Hematopoietic multipotent progenitor cell treated with erythropoietin and hydrocortisone succinate and interleukin-3 and kit ligand, for 8 days (in vitro differentiated cells): ENCODE measurements around the gene NFE2L1.
A peak's percentile ranks its signal among the peaks of the same experiment; 100 is the strongest.
"Not testable (repeated sequence)": the region's sequence is repeated elsewhere in the genome, so short reads cannot be mapped to it uniquely, and the experiment has no call there.

Experiments used
- DNase-seq: peaks from one replicate; pipeline ENCODE4 v3.0.0-alpha.2; 2015

The NFE2L1 gene

DNA sequence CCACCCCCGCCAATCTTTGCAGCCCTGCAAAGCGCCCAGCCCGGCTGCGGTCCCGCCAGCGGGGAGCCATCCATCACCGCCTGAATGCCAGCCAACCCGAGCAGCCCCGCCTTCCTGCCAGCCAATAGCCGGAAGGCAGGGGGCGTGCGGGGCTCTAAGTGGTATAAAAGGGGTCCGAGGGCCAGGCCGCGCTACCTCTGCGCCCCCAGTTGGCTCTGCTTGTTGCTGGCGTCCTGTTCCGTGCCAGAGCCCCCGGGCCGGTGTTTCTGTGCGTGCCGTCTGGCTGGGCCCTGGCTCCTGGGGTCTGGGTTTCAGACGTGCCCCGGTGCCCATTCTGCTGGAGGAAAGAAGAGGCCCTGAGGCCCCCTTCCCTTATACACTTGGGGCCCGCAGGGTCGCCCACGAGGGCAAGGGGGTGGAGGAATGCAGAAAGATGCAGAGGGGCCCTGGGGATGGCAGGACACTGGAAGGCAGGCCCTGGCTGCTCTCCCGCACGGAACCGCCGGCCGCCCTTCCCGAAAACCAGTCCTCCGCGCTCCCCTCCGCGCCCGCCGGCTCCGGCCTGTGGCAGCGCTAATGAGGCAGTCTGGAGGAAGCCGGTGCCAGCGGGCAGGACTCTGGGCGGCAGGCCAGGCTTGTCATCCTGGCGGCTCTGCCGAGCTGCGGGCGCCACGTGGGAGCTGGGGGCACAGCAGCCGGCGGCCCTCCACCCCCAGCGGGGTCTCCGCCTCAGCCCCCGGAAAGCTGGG is 24.6 kb upstream of the NFE2L1 start:
- peak; percentile 88 for DNase-seq

DNA sequence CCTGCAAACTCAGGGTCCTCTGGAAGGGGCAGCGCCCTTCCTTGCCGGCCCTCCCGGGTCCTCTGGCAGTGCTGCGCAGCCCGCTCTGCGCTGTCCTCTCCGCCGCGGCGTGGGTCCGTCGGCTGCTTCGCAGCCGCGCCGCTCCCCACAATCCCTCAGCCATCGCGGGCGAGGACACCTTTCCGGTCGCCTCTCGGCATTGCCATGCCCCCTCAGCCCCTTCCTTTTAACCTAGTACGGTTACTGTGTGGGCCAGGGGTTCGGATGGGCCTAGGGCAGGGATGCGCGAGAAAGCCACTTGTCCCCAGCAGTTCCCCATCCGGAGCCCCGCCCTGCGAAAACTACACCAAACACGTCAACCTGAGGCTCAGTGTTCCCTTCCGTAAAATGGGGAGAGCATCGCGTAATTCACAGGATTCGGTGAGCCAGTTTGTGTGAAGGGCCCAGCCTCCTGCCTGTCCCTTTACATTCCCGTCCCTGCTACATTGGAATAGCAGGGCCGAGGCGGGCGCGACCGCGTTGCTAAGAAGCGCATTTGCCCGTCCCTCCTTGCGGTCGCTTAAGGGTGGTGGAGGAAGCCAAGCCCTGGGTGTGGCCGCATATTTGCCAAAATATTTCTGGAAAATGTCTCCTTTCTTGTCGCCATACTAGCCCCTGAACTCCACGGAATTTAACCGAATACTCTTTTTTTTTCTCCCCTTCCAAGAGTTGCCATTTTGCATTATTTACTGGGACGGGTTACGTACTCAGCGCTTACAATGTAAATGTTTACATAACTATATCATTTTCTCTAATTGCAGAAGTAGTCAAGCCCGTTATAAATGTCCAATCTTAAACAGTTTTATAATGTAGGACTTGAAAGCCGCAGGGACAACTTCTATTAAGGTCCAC is 23.8 kb upstream of the NFE2L1 start:
- peak; percentile 90 for DNase-seq

DNA sequence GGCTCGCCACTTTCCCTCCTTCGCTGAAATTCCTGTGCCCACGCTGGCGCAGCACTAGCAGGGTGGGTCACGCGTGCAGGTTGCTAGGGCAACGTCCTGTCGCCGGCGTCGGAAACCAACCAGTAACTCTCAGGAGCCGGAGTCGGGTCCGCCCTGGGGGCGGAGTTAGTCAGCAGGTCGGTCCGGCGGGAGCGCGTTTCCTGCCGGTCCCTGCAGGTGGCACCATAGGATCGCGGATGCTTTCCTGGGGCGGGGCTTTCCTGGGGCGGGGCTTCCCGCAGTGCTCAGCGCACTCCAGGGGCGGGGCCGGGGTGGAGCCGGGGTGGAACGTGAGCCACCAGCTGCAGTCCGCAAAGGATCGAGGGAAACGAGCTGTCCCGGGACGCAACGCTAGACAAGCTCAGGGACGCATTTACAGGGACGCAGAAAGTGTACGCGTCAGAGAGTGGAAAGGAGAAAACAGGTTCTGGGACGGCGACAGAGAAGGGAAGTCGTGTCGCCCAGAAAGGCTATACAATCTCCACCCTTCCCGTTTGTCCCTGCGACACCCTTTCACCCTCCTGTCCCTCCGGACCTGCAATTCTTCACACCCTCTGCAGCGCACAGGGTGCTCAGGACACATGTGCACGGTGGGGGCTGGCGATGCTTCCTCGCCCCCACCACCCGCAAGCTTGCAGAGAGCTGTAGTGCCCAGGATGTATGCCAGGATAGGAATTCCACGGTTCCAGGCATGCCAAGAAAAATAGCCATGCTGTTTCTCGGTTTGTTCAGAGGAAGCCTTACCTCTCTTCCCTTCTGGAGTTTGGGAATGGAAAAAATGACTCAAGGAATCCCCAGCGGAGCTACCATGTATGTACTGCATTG is 22.9 kb upstream of the NFE2L1 start:
- peak; percentile 96 for DNase-seq

DNA sequence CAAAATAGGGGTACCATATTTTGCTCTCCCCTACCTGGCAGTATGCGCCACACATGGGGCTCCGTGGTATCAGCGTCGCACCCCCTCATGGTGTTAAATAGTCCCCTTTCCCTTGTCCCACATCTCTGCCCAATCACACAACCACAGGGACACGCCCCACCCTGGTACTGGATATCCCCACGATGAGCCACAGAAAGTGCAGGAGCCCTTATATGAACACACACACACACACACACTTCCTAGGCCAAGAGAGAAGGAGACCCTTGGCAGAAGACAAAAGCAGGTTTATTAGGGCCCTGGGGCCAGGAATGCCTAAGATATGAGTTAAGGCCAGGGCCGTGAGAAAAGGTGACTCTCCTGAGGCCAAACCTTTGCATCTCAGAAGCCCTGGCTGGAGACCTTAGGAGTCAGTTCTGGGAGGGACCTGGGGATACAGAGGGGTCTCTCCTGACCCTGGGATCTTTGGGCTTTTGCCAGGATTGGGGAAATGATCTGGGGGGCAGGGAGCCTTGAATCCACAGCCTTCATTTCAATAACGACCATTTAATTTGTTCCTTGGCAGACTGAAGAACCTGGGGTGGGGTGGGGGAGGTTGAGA is 22.2 kb upstream of the NFE2L1 start:
- DNase-seq, result peak; percentile 30

DNA sequence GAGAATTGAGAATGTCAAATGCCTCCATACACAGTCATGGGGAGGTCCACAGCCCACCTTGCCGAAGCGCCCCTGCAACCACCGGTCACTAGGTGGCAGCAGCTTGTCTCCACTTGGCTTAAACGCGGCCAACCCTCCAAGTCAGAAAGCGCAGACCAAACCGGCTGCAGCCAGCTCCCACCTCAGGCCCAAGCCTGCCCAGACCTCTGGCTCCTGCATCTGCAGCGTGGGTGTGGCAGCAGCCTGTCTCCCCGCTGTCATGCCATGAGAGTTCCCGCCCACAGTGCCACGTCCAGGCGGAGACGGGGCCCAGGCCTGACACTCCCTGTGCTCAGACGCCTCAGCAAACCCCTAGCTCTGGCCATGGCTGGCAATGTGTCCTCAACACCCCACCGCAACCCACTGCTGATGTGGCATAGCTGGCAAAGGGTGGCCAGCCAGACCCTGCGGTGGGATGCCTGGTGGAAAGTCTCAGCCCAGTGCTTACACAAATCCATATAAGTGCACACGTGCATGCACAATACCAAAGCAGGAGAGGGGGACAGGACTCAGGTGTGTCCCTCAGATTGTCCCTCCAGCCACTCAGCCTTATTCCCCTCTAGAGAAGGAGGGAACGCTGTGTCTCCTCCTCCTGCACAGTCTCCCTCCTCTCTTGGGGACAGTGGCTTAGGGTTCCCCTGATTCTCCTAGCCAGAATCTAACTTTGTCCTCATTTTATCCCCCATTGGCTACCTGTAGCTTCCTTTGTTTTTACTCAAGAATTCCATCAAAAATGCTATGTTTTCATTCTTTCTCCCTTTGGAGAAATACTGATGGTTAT is 21.4 kb upstream of the NFE2L1 start:
- DNase-seq, result peak; percentile 94

DNA sequence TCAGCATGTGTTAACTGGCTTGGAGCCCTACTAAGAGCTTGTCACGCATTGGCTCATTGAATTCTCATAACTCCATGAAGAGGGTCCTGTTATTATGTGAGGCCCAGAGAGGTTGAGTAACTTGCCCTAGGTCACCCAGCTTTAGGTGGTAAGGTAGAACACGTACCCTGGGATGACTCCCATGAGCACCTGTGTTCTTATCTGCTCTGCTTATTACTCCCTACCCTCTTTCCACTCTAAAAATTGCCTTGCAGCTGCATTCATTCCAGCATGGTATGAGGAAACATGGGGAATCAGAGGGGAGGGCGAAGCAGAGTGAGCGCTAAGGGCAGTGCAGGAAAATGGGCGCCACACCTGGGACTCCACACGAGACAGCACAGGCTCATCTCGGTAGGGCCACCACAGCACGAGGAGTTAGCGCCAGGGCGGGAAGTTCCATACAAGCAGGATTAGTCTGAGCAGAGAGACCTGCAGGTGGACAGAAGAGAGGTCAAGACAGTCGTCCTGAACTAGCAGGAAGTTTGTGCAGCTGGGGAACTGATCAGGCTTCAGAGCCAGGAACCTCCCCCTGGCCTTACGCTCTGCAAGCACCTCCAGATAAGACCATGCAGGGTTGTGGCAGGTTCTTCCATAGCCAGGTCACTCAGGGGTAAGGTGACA is 20.7 kb upstream of the NFE2L1 start:
- DNase-seq, result no peak

DNA sequence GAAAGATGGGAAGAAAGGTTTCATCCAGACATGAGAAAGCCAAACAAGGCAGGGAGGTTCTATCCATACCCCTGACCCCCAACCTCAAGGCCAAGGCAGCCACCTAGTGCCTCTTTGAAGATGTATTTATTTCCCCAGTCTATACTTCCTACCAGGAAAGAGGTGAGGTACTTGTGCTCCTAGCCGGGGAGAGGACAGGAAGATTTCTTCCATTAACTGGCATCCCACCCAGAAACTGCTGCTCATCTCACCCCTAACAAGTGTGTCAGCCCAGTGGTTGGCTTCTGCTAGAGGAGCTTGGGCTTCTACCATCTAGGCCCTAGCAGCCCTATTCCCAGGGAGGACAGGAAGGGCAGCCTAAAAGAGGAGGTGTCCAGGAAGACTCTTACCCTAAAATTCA is 19.4 kb upstream of the NFE2L1 start:
- DNase-seq, result no peak

DNA sequence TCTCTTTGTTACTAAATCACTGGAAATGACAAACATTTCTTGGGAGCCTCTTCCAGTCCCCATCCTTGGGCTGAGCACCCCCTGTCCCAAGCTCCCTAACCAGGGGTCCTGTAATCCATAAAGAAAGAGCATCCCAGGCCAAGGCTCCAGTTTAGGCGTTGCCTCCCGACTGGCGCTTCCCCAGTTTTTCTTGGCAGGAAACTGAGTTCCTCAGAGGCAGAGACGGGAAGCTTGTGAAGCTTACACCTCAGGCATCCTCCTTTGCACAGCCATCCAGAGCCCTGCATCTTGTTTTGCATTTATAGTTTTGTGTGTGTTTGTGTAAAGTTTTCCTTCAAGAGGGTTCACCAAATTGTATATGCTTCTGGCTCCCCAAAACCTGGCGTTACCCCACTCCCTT is 17.6 kb upstream of the NFE2L1 start:
- DNase-seq, result no peak

DNA sequence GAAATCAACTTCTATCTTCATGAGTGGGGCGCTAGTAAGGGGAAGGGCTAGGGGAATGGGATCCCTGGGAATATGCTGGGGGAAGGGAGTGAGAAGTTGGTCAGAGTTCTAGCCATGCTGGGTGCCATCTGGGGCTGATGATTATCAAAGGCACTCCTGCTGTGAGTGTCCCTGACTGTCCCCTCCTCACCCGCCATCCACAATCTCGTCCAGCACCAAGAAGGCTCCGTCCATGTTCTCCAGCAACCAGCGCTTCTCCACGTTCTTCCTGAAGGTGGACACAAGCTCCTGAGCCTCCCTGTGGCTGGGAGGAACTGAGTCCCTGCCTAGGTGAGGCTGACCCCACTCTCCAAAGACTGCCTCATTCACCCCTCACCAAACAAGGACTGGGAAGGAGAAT is 16.2 kb upstream of the NFE2L1 start:
- no peak for DNase-seq

DNA sequence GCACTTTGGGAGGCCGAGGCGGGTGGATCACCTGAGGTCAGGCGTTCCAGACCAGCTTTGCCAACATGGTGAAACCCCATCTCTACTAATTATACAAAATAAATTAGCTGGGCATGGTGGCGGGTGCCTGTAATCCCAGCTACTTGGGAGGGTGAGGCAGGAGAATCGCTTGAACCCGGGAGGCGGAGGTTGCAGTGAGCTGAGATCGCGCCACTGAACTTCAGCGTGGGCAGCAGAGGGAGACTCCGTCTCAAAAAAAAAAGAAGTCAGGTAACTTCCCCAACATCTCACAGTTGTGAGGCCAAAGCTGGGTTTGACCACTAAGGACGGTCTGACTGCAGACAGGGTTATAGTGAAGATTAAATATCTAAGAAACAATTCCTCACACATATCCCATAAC is 13.4 kb upstream of the NFE2L1 start:
- DNase-seq, result not testable (repeated sequence)

DNA sequence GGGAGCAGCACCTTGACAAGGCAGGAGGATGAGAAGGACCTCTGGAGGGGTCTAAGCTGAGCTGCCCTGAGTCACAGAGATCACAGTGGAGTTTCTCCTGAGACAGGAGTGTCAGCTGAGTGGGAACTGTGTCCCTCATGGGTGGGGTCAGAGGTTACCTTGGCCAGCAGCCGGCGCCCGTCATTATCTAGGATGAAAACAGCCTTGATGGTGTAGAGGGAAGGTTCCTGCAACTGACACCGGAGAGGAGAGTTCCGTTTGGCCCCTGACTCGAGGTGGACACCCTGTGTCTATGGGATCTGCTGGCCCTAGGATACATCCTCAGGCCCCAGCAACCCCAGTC is 11.5 kb upstream of the NFE2L1 start:
- DNase-seq, result no peak

DNA sequence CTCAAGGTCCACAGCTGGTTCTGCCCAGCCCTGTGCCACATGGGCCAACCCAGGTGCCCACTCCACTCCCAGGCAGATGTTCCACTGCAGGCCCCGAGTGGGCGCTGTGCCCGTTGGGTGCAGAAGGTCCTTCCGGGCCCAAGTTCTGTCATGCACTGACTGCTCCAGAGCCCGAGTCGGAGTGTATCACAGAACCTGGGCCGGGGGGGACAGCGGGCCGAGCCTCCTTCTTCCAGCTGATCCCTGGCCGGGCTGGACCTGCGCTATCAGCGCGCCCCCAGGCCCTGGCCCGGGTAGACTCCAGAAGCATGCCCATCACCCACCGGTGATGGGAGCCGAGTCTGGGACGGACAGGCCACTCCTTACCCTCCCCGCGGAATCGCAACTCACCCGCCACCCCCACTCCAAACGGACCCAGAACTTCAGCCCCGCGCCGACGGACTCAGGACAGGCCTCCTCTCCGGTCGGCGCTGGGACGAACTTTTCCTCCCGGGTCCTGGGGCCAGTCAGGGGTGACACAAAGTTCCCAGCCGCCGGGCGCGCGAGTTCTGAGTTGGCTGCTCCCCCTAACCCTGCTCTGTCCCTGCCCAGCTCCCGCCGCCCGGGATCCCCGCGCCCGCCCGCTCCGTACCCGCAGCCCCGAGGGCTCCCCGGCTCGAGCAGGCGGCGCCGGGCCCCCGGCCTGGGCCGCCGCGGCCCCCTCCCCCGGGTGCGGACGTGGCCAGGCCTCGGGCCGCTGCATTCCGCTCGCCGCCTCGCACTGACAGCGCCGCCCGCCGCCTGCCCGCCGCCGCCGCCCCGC is 10.9 kb upstream of the NFE2L1 start, which contains the start of gene COPZ2:
TSS of gene COPZ2 (minus strand) at position 762 of the 802 bp plus-strand sequence. CDS start at position 742, 20 bp downstream.
- DNase-seq, result peak; percentile 60

DNA sequence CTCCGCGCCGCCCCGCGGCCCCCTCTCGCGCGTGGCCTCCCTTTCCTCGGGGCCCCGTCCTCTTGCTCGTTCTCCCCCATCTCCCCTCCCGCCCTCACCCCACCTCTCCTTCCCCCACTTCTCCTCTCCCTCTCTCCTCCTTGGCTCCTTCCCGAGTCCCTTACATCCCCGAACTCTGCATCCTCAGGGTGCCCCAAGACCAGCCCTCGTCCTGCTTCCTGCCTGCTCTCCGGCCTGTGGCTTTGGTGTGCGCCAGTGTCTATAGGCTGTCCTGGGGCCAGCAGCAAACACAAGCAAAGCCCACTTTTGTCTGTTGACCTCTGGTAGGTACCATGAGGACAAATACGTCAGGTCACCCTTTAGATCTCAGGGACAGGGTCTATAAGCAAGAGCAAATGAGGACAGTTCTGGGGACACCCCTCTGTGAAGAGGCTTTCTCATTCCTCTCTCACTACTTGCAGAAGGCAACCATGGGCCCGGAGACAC is 10.3 kb upstream of the NFE2L1 start:
- DNase-seq, result no peak

DNA sequence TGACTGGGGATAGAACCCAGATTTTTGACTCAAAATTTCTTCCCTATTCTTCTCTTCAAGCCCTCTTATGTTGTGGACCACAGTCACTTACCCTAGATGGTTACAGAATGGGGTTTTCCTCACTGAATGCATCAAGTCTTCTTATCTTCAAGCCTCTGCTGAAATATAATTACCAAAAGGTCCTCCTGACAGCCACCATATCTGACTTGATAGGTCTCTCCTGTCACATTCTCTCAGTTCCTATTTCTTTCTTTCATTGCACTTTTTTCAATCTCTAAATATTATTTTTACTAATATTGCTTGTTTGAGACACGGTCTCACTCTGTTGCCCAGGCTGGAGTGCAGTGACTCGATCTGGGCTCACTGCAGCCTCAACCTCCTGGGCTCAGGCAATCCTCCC is 9.5 kb upstream of the NFE2L1 start:
- no peak for DNase-seq

DNA sequence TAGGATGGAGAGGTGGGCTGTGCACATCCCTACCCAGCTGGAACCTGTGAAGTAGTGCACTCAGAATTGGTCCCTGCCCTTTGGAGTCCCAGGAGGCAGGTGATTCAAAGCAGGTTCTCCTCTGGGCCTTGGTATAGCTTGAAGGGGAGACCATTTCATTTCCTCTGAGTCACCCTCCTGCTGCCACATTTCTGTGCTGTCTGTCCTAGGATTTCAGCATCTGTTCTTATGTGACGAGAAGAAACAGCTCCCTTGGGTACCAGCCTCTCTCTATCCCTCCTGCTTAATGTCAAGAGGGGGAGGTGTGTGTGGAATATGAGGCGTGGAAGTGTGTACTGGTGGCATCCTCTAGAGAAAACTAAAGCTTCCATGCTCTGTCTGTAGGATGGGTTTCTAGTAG is 5.0 kb upstream of the NFE2L1 start:
- DNase-seq, result no peak

DNA sequence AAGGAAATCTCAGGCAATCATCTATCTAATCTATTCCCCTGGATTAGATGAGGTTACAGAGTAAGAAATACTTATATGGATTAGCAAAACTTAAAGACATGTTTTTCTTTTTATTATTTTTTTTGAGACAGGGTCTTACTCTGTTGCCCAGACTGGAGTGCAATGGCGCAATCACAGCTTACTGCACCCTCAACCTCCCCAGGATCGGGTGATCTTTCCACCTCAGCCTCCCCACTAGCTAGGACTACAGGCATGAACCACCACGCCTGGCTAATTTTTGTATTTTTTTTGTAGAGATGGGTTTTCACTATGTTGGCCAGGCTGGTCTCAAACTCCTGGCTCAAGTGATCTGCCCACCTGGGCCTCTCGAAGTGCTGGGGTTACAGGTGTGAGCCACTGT is 3.3 kb upstream of the NFE2L1 start:
- DNase-seq, result no peak

DNA sequence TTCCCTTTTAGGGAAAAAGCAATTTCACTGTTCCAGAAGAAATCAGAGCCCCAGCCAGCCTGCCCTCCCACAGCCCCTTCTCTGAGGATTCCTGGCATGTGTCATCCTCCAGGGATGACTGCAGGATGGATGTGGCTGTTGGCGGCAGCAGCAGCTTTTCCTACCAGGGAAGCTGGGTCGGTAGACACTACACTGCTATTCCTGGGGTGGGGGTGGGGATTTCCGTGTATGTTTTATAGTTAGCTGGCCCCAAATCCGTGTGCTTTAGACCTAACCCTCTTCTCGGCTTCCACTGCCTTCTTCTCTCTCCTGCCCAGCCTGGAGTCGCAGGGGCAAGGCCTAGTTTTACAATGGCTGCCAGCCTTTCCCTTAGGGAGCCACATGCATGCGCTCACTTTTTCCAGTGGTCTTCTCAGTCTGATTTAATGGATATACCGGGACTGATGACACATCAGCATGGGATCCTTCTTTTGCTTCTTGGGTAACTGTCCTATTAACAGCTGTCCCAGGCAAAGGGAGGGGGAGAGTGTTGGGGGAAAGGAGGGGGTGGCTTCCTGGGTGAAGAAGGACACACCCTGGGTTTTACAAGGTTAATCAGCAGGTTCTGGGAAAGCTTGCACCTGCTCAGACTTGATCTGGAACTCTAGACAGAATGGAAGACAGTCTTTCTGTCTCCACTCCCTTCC is 2.7 kb upstream of the NFE2L1 start:
- DNase-seq, result peak; percentile 16

DNA sequence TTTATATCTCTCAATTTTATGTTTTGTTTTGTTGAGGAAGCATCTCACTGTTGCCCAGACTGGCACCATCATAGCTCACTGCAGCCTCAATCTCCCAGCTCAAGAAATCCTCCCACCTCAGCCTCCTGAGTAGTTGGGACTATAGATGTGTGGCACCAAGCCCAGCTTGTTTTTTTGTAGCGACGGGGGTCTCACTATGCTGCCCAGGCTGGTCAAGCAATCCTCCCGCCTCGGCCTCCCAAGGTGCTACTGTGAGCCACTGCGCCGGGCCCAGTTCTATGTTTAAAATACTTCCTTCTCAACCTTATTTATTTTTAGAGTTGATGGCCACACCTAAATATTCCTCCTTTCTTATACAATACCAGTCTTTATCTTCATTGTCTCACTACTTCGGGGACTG is 1.9 kb upstream of the NFE2L1 start:
- DNase-seq, result no peak

DNA sequence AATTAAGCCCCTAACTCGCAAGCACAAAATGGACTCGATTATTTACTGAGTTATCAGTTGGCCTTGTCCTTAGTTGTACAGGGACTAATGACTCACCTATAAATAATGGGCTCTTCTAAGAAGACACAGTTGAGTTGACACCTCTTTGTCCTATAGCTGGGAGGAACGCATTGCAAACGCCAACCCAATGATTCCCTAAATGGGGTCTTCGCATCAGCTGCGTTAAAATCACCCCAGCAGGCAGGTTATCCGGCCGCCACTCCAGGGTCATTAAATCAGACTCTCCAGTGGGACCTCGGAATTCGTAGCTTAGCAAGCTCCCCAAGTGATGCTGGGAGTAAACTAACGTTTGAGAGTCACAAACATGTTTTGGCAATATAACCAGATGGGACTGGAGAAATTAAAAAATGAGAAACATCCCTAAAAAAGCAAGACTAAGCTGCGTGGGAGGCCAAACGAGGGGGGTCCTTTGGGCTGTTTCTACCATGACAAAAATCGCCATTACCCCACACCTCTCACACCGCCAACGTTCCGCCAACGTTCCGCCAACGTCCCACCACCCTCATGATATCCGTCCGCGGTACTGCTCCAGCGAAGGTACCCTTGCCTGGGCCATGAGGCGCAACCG is 932 bp upstream of the NFE2L1 start:
- DNase-seq, result peak; percentile 48
